HEK293 (cell line): ENCODE results near the gene IL5RA.

ENCODE experiments used
- CTCF ChIA-PET: fragments of 350-600 bp; formaldehyde crosslinking; extraction: SDS; loops from one replicate; lab custom pipeline; 2021; ENCODE audit warnings: antibody characterized with exemption; lab: Yijun Ruan, JAX
- POLR2A ChIA-PET: fragments of 300-600 bp; formaldehyde crosslinking; extraction: SDS; loops from one replicate; lab custom pipeline; 2020; ENCODE audit warnings: antibody characterized with exemption, inconsistent platforms; lab: Yijun Ruan, JAX
- H3K27ac ChIP-seq: fragments of 200-500 bp; sonication (Bioruptor generic); 2 replicates; pipeline ENCODE4 v1.5.1; 2014; ENCODE audit warnings: low read depth, low read length, control low read depth, inconsistent platforms; ENCODE audit errors: extremely low read depth
- H3K36me3 ChIP-seq, 2 experiments: fragments of 200-500 bp in 1 of 2; sonication (Bioruptor generic) in 1 of 2; 1 replicate in 1 of 2; 2 replicates in 1 of 2; pipeline ENCODE4 v1.5.1; 2014 to 2017; ENCODE audit warnings: inconsistent platforms in 2 of 2, low read length in 2 of 2; ENCODE audit not compliant: control insufficient read depth in 2 of 2, insufficient read depth in 1 of 2
- H3K4me1 ChIP-seq: fragments of 200-500 bp; sonication (Bioruptor generic); 2 replicates; pipeline ENCODE4 v1.5.1; 2014; ENCODE audit warnings: mild to moderate bottlenecking, low read length, inconsistent platforms; ENCODE audit not compliant: control insufficient read depth, insufficient read depth
- H3K4me3 ChIP-seq: 2 replicates; pipeline ENCODE4 v1.5.1; 2011; ENCODE audit warnings: low read depth, mild to moderate bottlenecking, control low read depth, low read length, moderate library complexity
- H3K9me3 ChIP-seq: fragments of 200-500 bp; sonication (Bioruptor generic); 2 replicates; pipeline ENCODE4 v1.5.1; 2014; ENCODE audit warnings: low read depth, low read length, inconsistent platforms; ENCODE audit not compliant: control insufficient read depth, insufficient read depth
- KLF10 ChIP-seq: fragments of 450-650 bp; IDR thresholded peaks from 2 replicates; pipeline ENCODE4 v1.5.1; 2018; ENCODE audit warnings: missing biosample characterization, mild to moderate bottlenecking, missing genetic modification characterization
- REPIN1 ChIP-seq: fragments of 450-650 bp; formaldehyde crosslinking; IDR thresholded peaks from 2 replicates; pipeline ENCODE4 v1.5.1; 2017; ENCODE audit warnings: missing biosample characterization, missing genetic modification characterization, low read depth
- SP7 ChIP-seq: fragments of 450-650 bp; formaldehyde crosslinking; IDR thresholded peaks from 2 replicates; pipeline ENCODE4 v1.5.1; 2016; ENCODE audit warnings: missing biosample characterization, missing genetic modification characterization
- YY1 ChIP-seq: fragments of 450-650 bp; formaldehyde crosslinking; IDR thresholded peaks from 2 replicates; pipeline ENCODE4 v1.5.1; 2018; ENCODE audit warnings: missing biosample characterization, missing genetic modification characterization
- ZBTB8A ChIP-seq: fragments of 450-650 bp; formaldehyde crosslinking; IDR thresholded peaks from 2 replicates; pipeline ENCODE4 v1.5.1; 2016; ENCODE audit warnings: missing biosample characterization, missing genetic modification characterization
- ZNF121 ChIP-seq: fragments of 450-650 bp; formaldehyde crosslinking; IDR thresholded peaks from 2 replicates; pipeline ENCODE4 v1.5.1; 2016; ENCODE audit warnings: missing biosample characterization, missing genetic modification characterization
- ZNF140 ChIP-seq: fragments of 450-650 bp; formaldehyde crosslinking; IDR thresholded peaks from 2 replicates; pipeline ENCODE4 v1.5.1; 2016; ENCODE audit warnings: missing biosample characterization, missing genetic modification characterization
- ZNF16 ChIP-seq: fragments of 450-650 bp; formaldehyde crosslinking; IDR thresholded peaks from 2 replicates; pipeline ENCODE4 v1.5.1; 2016; ENCODE audit warnings: low read depth, missing biosample characterization, missing genetic modification characterization
- ZNF202 ChIP-seq: fragments of 450-650 bp; formaldehyde crosslinking; IDR thresholded peaks from 2 replicates; pipeline ENCODE4 v1.5.1; 2016; ENCODE audit warnings: missing biosample characterization, missing genetic modification characterization, borderline replicate concordance
- ZNF211 ChIP-seq: fragments of 450-650 bp; formaldehyde crosslinking; IDR thresholded peaks from 2 replicates; pipeline ENCODE4 v1.5.1; 2016; ENCODE audit warnings: low read depth, missing biosample characterization, missing genetic modification characterization
- ZNF221 ChIP-seq: fragments of 450-650 bp; formaldehyde crosslinking; IDR thresholded peaks from 2 replicates; pipeline ENCODE4 v1.5.1; 2017; ENCODE audit warnings: missing biosample characterization, missing genetic modification characterization, borderline replicate concordance
- ZNF530 ChIP-seq: fragments of 450-650 bp; formaldehyde crosslinking; IDR thresholded peaks from 2 replicates; pipeline ENCODE4 v1.5.1; 2016; ENCODE audit warnings: low read depth, missing biosample characterization, missing genetic modification characterization
- ZNF549 ChIP-seq: fragments of 450-650 bp; IDR thresholded peaks from 2 replicates; pipeline ENCODE4 v1.5.1; 2018; ENCODE audit warnings: missing biosample characterization, missing genetic modification characterization, mild to moderate bottlenecking, inconsistent platforms, moderate library complexity
- ZNF707 ChIP-seq: fragments of 450-650 bp; formaldehyde crosslinking; IDR thresholded peaks from 2 replicates; pipeline ENCODE4 v1.5.1; 2016; ENCODE audit warnings: missing biosample characterization, missing genetic modification characterization
- ZNF76 ChIP-seq: fragments of 450-650 bp; formaldehyde crosslinking; IDR thresholded peaks from 2 replicates; pipeline ENCODE4; 2016; ENCODE audit warnings: low read depth, missing biosample characterization, missing genetic modification characterization, borderline replicate concordance
- TF ChIP-seq, protein P1 (sequence below): fragments of 450-650 bp; formaldehyde crosslinking; IDR thresholded peaks from 2 replicates; pipeline ENCODE4 v1.5.1; 2016; ENCODE audit warnings: missing biosample characterization, missing genetic modification characterization
- TF ChIP-seq, protein P2 (sequence below): fragments of 450-650 bp; formaldehyde crosslinking; IDR thresholded peaks from 2 replicates; pipeline ENCODE4 v1.5.1; 2016; ENCODE audit warnings: missing biosample characterization, missing genetic modification characterization
- TF ChIP-seq, protein P3 (sequence below): fragments of 450-650 bp; formaldehyde crosslinking; IDR thresholded peaks from 2 replicates; pipeline ENCODE4 v1.5.1; 2016; ENCODE audit warnings: missing biosample characterization, missing genetic modification characterization

Gene IL5RA

DNA sequence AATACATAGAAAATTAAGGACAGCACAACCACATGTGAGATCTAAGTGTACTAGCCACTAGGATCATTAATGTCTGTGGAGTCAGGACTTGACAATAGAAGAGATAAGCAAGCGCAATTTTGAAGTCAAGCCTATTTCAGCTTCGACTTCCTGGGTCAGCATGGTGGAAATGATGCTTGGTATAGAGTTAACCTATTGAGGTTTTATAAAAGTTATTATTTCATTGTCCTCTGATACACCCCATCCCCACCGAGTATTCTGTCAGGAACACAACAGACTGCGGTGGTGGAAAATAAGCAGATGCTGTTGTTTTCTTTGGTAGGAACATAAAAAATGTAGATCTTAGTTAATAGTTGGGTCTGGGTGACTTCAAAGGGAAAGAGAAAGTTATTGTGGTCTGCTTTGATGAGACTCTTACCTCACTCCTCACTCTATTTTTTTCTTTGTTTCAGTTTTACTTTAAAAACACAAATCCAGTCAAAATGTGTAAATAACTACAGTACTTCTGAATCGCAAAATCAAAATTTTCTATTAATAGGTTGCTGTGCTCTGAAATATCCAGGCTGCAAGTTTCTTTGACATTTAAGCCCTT lies 82.1 kb downstream of the IL5RA start:
- Histone ChIP-seq H3K27ac (no peak overlapping the region), H3K36me3 (no peaks in the 10 kb centered on the region), H3K9me3 (no peaks in the 10 kb centered on the region), H3K4me1 (0 out of 2 replicates have a peak, but pooled peaks cover 6% of the 10 kb centered on the region), H3K4me3 (no peak overlapping the region)
- CTCF ChIA-PET, result no interaction called here
- no peak for TF ChIP-seq ZNF76 (tag by site-specific recombination)
- TF ChIP-seq ZNF140 (tag by site-specific recombination), result no peak
- TF ChIP-seq, protein P1, sequence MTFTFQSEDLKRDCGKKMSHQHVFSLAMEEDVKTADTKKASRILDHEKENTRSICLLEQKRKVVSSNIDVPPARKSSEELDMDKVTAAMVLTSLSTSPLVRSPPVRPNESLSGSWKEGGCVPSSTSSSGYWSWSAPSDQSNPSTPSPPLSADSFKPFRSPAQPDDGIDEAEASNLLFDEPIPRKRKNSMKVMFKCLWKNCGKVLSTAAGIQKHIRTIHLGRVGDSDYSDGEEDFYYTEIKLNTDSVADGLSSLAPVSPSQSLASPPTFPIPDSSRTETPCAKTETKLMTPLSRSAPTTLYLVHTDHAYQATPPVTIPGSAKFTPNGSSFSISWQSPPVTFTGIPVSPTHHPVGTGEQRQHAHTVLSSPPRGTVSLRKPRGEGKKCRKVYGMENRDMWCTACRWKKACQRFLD (tag by site-specific recombination), result no peak
- no peak for TF ChIP-seq ZNF202 (tag by site-specific recombination)
- no peak for TF ChIP-seq YY1
- no peak for TF ChIP-seq ZNF221
- POLR2A ChIA-PET, result no interaction called here

DNA sequence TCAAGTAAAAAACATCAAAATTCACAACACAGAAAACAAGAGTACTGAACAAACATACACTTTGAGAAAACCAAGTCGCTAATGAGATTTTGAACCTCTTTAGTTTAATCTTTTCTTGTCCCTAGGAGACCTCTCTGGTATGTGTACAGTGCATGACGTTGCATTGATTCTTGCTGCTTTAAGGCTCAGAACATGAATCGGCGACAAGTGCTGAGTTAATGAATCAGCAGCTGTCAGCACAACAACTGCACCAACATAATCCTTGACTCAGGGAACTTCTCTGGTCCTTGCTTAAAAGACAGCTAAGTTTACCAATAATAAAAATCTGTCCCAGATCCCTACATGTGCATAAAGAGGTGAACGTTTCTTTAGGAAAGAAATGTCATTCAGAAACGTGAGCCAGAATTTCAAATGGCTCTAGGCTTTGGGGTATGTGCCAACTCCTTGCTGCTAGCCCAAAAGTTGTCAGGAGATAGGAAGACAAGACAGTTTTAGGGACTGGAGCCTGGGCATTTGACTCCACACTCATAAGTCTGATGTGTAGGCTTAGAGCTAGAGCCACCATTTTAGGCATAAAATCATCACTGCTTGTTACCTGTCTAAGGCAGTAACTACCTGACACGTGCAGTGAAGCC lies 86.9 kb downstream of the IL5RA start:
- Histone ChIP-seq H3K27ac (no peak overlapping the region), H3K36me3 (no peaks in the 10 kb centered on the region), H3K9me3 (no peaks in the 10 kb centered on the region), H3K4me1 (0 out of 2 replicates have a peak, but pooled peaks cover 6% of the 10 kb centered on the region), H3K4me3 (no peak overlapping the region)
- CTCF ChIA-PET, result no interaction called here
- POLR2A ChIA-PET, result no interaction called here
- no peak for TF ChIP-seq REPIN1
- no peak for TF ChIP-seq ZNF530
- no peak for TF ChIP-seq ZNF707
- TF ChIP-seq ZNF549 (tag by site-specific recombination), result no peak
- no peak for TF ChIP-seq SP7
- TF ChIP-seq, protein P2, sequence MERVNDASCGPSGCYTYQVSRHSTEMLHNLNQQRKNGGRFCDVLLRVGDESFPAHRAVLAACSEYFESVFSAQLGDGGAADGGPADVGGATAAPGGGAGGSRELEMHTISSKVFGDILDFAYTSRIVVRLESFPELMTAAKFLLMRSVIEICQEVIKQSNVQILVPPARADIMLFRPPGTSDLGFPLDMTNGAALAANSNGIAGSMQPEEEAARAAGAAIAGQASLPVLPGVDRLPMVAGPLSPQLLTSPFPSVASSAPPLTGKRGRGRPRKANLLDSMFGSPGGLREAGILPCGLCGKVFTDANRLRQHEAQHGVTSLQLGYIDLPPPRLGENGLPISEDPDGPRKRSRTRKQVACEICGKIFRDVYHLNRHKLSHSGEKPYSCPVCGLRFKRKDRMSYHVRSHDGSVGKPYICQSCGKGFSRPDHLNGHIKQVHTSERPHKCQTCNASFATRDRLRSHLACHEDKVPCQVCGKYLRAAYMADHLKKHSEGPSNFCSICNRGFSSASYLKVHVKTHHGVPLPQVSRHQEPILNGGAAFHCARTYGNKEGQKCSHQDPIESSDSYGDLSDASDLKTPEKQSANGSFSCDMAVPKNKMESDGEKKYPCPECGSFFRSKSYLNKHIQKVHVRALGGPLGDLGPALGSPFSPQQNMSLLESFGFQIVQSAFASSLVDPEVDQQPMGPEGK (tag by site-specific recombination), result no peak
- TF ChIP-seq, protein P1 (tag by site-specific recombination), result no peak
- no peak for TF ChIP-seq ZBTB8A
- TF ChIP-seq KLF10, result no peak
- no peak for TF ChIP-seq ZNF16 (tag by site-specific recombination)
- TF ChIP-seq ZNF121 (tag by site-specific recombination), result no peak
- TF ChIP-seq, protein P3, sequence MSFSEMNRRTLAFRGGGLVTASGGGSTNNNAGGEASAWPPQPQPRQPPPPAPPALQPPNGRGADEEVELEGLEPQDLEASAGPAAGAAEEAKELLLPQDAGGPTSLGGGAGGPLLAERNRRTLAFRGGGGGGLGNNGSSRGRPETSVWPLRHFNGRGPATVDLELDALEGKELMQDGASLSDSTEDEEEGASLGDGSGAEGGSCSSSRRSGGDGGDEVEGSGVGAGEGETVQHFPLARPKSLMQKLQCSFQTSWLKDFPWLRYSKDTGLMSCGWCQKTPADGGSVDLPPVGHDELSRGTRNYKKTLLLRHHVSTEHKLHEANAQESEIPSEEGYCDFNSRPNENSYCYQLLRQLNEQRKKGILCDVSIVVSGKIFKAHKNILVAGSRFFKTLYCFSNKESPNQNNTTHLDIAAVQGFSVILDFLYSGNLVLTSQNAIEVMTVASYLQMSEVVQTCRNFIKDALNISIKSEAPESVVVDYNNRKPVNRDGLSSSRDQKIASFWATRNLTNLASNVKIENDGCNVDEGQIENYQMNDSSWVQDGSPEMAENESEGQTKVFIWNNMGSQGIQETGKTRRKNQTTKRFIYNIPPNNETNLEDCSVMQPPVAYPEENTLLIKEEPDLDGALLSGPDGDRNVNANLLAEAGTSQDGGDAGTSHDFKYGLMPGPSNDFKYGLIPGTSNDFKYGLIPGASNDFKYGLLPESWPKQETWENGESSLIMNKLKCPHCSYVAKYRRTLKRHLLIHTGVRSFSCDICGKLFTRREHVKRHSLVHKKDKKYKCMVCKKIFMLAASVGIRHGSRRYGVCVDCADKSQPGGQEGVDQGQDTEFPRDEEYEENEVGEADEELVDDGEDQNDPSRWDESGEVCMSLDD (tag by site-specific recombination), result no peak
- TF ChIP-seq ZNF211 (tag by site-specific recombination), result no peak
- TF ChIP-seq, all 188 proteins: peak for 0
